ENCODE results near the gene ING3. TPM values are rescaled to one million over a fixed set of nuclear protein-coding genes. Genes with fewer than 3 reads are reported as not detected.
A peak's percentile ranks its signal among the peaks of the same experiment; 100 is the strongest.

ING3 gene
- polyA plus RNA-seq, 1 donor (not counting 4 experiments of a cell fraction or from before 2014, with no cell fraction given), result 9.0 TPM

DNA sequence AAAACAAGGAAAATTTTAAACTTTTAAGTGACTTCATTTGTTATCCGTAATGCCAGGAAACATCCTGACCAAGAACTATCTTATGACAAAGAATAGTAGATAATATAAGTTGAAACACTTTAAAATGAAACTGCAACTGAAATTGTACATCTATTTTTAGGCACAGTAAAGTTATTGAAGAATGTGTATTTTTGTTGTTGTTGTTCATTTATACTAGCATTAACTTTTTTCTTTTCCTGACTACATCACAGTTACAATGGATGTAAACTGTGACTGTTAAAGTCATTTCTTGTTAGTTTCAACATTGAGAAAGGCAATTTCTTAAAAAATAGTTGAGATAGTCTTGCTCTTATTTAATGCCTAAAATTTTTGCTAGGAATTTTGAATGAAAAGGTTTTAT, 40.6 kb downstream of the ING3 start:
- H3K9me3 ChIP-seq (ENCODE audit: control insufficient read depth, low read depth, low read length), result no peaks in the 10 kb centered on the region
- H3K9ac ChIP-seq (ENCODE audit: control insufficient read depth, extremely low read depth, insufficient read depth, low read length), result no peak overlapping the region
- dilution Hi-C loops (cut with MboI; ENCODE audit: extremely low pct_ligation_motif_present, low sequenced_read_pairs), result no loop called here
- no peaks in the 10 kb centered on the region for H3K79me2 ChIP-seq (ENCODE audit: control insufficient read depth, insufficient read depth, low read length)
- no peaks in the 10 kb centered on the region for H3K9me1 ChIP-seq (ENCODE audit: control insufficient read depth, extremely low read depth, insufficient read depth, low read length)
- TF ChIP-seq EZH2 (IDR thresholded peaks at IDR 0.05; ENCODE audit: low read length), result no peak
- TF ChIP-seq, protein P1, sequence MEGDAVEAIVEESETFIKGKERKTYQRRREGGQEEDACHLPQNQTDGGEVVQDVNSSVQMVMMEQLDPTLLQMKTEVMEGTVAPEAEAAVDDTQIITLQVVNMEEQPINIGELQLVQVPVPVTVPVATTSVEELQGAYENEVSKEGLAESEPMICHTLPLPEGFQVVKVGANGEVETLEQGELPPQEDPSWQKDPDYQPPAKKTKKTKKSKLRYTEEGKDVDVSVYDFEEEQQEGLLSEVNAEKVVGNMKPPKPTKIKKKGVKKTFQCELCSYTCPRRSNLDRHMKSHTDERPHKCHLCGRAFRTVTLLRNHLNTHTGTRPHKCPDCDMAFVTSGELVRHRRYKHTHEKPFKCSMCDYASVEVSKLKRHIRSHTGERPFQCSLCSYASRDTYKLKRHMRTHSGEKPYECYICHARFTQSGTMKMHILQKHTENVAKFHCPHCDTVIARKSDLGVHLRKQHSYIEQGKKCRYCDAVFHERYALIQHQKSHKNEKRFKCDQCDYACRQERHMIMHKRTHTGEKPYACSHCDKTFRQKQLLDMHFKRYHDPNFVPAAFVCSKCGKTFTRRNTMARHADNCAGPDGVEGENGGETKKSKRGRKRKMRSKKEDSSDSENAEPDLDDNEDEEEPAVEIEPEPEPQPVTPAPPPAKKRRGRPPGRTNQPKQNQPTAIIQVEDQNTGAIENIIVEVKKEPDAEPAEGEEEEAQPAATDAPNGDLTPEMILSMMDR (optimal IDR thresholded peaks at IDR 0.05 in 1 of 3, IDR thresholded peaks at IDR 0.05 in 1 of 3, conservative IDR thresholded peaks at IDR 0.05 in 1 of 3; ENCODE audit: extremely low read depth in 1 of 3, insufficient read depth in 2 of 3, low read length in 3 of 3), result no peak
- peaks cover 11% of the 10 kb centered on the region for H3K4me1 ChIP-seq (ENCODE audit: control insufficient read depth, extremely low read depth, insufficient read depth, low read length)
- H3K4me3 ChIP-seq (ENCODE audit: control insufficient read depth in 2 of 3, extremely low read depth in 1 of 3, insufficient read depth in 2 of 3, low read depth in 1 of 3, low read length in 3 of 3), result no peak overlapping the region
- H3K27ac ChIP-seq (ENCODE audit: control insufficient read depth, insufficient read depth, low read length), result no peak overlapping the region
- H3K36me3 ChIP-seq (ENCODE audit: control insufficient read depth in 2 of 2, extremely low read depth in 1 of 2, insufficient read depth in 2 of 2, low read length in 2 of 2), result no peaks in the 10 kb centered on the region
- H3K27me3 ChIP-seq (ENCODE audit: control insufficient read depth, extremely low read depth, insufficient read depth, low read length), result no peaks in the 10 kb centered on the region
- peak overlapping the region; percentile 13 for H2AFZ ChIP-seq (ENCODE audit: control insufficient read depth, low read length)
- H3K4me2 ChIP-seq (ENCODE audit: control insufficient read depth, extremely low read depth, insufficient read depth, low read depth, low read length), result no peak overlapping the region
- FAIRE-seq (no peak), DNase-seq (ENCODE audit: low read depth, low spot score) (no peak)
- H4K20me1 ChIP-seq (ENCODE audit: control insufficient read depth, extremely low read depth, insufficient read depth, low read length), result no peaks in the 10 kb centered on the region

DNA sequence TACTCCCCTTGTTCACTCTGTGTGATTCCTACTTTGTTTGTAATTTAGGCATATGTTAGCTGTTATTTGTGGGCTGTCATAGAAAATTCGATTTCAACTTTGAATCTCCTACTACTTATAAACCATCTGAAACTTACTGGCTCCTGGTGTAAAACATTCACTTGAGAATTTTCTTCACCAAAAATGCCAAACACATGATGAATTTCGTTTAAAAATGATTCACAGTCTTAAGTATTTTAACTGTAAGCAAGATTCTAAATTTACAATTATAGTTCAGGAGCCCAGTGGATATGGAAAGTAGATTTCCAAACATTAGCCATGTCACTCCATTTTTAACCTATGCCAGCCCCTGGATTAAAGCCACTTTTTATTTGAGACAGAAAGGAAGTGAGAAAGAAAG, 41.0 kb downstream of the ING3 start:
- Histone ChIP-seq H3K4me1 (ENCODE audit: control insufficient read depth, extremely low read depth, insufficient read depth, low read length) (peaks cover 15% of the 10 kb centered on the region), H3K4me3 (ENCODE audit: control insufficient read depth in 2 of 3, extremely low read depth in 1 of 3, insufficient read depth in 2 of 3, low read depth in 1 of 3, low read length in 3 of 3) (no peak overlapping the region), H4K20me1 (ENCODE audit: control insufficient read depth, extremely low read depth, insufficient read depth, low read length) (no peaks in the 10 kb centered on the region), H3K79me2 (ENCODE audit: control insufficient read depth, insufficient read depth, low read length) (no peaks in the 10 kb centered on the region), H3K9ac (ENCODE audit: control insufficient read depth, extremely low read depth, insufficient read depth, low read length) (no peak overlapping the region), H3K9me1 (ENCODE audit: control insufficient read depth, extremely low read depth, insufficient read depth, low read length) (no peaks in the 10 kb centered on the region), H3K9me3 (ENCODE audit: control insufficient read depth, low read depth, low read length) (no peaks in the 10 kb centered on the region), H3K4me2 (ENCODE audit: control insufficient read depth, extremely low read depth, insufficient read depth, low read depth, low read length) (no peak overlapping the region), H2AFZ (ENCODE audit: control insufficient read depth, low read length) (peak overlapping the region; percentile 13), H3K36me3 (ENCODE audit: control insufficient read depth in 2 of 2, extremely low read depth in 1 of 2, insufficient read depth in 2 of 2, low read length in 2 of 2) (no peaks in the 10 kb centered on the region), H3K27ac (ENCODE audit: control insufficient read depth, insufficient read depth, low read length) (no peak overlapping the region), H3K27me3 (ENCODE audit: control insufficient read depth, extremely low read depth, insufficient read depth, low read length) (no peaks in the 10 kb centered on the region)
- no peak for DNase-seq (ENCODE audit: low read depth, low spot score)
- dilution Hi-C loops (cut with MboI; ENCODE audit: extremely low pct_ligation_motif_present, low sequenced_read_pairs), result no loop called here
- TF ChIP-seq EZH2 (IDR thresholded peaks at IDR 0.05; ENCODE audit: low read length), result no peak
- TF ChIP-seq, protein P1 (optimal IDR thresholded peaks at IDR 0.05 in 1 of 3, IDR thresholded peaks at IDR 0.05 in 1 of 3, conservative IDR thresholded peaks at IDR 0.05 in 1 of 3; ENCODE audit: extremely low read depth in 1 of 3, insufficient read depth in 2 of 3, low read length in 3 of 3), result no peak
- no peak for FAIRE-seq

Measured in keratinocyte (primary cell).